Activated CD8-positive, alpha-beta memory T cell treated with anti-CD3 and anti-CD28 coated beads, Interleukin-2, amount 50 U/mL, for 24 hours (primary cell): ENCODE results near the gene VAC14.
"Not testable (repeated sequence)": the region's sequence is repeated elsewhere in the genome, so short reads cannot be mapped to it uniquely, and the experiment has no call there.

ENCODE experiments used
- DNase-seq: peaks from one replicate; pipeline ENCODE4 v3.0.0-alpha.2; 2020; ENCODE audit errors: extremely low read depth

VAC14 gene

GRCh38 chr16:70681382-70682238, 119.3 kb downstream of the VAC14 start:
- no peak for DNase-seq

GRCh38 chr16:70680495-70681381, 120.2 kb downstream of the VAC14 start:
- no peak for DNase-seq

GRCh38 chr16:70679671-70680494, 121.1 kb downstream of the VAC14 start:
- DNase-seq = no peak

- no peak for DNase-seq
Observed at GRCh38 chr16:70678898-70679670, 121.9 kb downstream of the VAC14 start.

GRCh38 chr16:70678121-70678897, 122.6 kb downstream of the VAC14 start:
- DNase-seq = no peak

- DNase-seq = no peak
Observed at GRCh38 chr16:70677499-70678120, 123.3 kb downstream of the VAC14 start.

GRCh38 chr16:70676675-70677498, 124.1 kb downstream of the VAC14 start:
- DNase-seq = no peak

GRCh38 chr16:70675851-70676513, 125.0 kb downstream of the VAC14 start:
- DNase-seq = no peak

- no peak for DNase-seq
Observed at GRCh38 chr16:70674221-70675014, 126.5 kb downstream of the VAC14 start.

- not testable (repeated sequence) for DNase-seq
Observed at GRCh38 chr16:70670938-70671337, 130.0 kb downstream of the VAC14 start.

GRCh38 chr16:70670175-70670574, 130.8 kb downstream of the VAC14 start:
- DNase-seq = no peak

GRCh38 chr16:70665806-70666735, 134.9 kb downstream of the VAC14 start:
- DNase-seq = no peak

- DNase-seq = no peak
Observed at GRCh38 chr16:70665113-70665694, 135.8 kb downstream of the VAC14 start.

- no peak for DNase-seq
Observed at GRCh38 chr16:70664325-70665112, 136.4 kb downstream of the VAC14 start.
